Type B pancreatic cell (in vitro differentiated cells): ENCODE data around the gene ERAS. TPM values are rescaled to one million over a fixed set of nuclear protein-coding genes. Genes with fewer than 3 reads are reported as not detected.
"Not testable (repeated sequence)": the region's sequence is repeated elsewhere in the genome, so short reads cannot be mapped to it uniquely, and the experiment has no call there.

ENCODE experiments used
- DNase-seq: peaks from one replicate; pipeline ENCODE4 v3.0.0; 2021; ENCODE audit warnings: mixed read lengths; ENCODE audit not compliant: unreplicated experiment; ENCODE audit errors: extremely low spot score
- H3K27ac Mint-ChIP-seq: 2 replicates; pipeline ENCODE4 v1.8.0; 2021; ENCODE audit warnings: mild to moderate bottlenecking, mixed read lengths
- H3K27me3 Mint-ChIP-seq: 2 replicates; pipeline ENCODE4 v1.8.0; 2021; ENCODE audit warnings: mixed read lengths
- H3K36me3 Mint-ChIP-seq: 2 replicates; pipeline ENCODE4 v1.8.0; 2021; ENCODE audit warnings: mixed read lengths
- H3K4me1 Mint-ChIP-seq: one replicate; pipeline ENCODE4 v1.8.0; 2021; ENCODE audit warnings: mixed read lengths; ENCODE audit not compliant: unreplicated experiment
- H3K4me3 Mint-ChIP-seq: 2 replicates; pipeline ENCODE4 v1.8.0; 2021; ENCODE audit warnings: mild to moderate bottlenecking, mixed read lengths
- H3K9me3 Mint-ChIP-seq: 2 replicates; pipeline ENCODE4 v1.8.0; 2021; ENCODE audit warnings: mixed read lengths
- total RNA-seq: library from RNA; stranded (reverse); gene quantifications from 2 replicates; pipeline ENCODE4 v1.2.1, GENCODE V29; 2021; ENCODE audit warnings: low replicate concordance
- TF ChIP-seq, protein P1 (sequence below): fragments of 200-600 bp; sonication (generic); conservative IDR thresholded peaks from 2 replicates; pipeline ENCODE4 v1.5.0; 2021; ENCODE audit warnings: antibody characterized with exemption, mild to moderate bottlenecking

Gene ERAS
- total RNA-seq, 1 donor from 2014 or later: 0.51 TPM

DNA sequence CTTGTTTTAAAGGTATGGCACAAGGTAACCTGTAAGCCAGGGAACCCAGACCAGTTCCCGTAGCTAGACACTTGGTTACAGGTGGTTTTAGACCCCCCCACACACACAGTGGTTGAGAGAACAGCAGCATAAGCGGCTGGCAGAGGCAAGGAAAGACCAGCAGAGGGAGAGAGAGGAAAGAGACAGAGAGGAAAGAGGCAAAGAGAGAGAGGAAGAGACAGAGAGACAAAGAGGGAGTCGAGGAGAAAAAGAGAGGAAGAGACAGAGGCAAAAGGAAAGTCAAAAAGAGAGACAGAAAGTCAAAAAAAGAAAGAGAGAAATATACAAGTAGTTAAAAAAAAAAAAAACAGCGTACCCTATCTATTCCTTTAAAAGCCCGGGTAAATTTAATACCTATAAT lies 28.6 kb downstream of the ERAS start:
- Mint-ChIP-seq H3K4me1 (no peaks in the 10 kb centered on the region), H3K4me3 (peak overlapping the region; percentile 39), H3K9me3 (peaks cover 10% of the 10 kb centered on the region), H3K27me3 (peaks cover 4% of the 10 kb centered on the region), H3K27ac (no peak overlapping the region), H3K36me3 (no peaks in the 10 kb centered on the region)
- no peak for DNase-seq
- TF ChIP-seq, protein P1, sequence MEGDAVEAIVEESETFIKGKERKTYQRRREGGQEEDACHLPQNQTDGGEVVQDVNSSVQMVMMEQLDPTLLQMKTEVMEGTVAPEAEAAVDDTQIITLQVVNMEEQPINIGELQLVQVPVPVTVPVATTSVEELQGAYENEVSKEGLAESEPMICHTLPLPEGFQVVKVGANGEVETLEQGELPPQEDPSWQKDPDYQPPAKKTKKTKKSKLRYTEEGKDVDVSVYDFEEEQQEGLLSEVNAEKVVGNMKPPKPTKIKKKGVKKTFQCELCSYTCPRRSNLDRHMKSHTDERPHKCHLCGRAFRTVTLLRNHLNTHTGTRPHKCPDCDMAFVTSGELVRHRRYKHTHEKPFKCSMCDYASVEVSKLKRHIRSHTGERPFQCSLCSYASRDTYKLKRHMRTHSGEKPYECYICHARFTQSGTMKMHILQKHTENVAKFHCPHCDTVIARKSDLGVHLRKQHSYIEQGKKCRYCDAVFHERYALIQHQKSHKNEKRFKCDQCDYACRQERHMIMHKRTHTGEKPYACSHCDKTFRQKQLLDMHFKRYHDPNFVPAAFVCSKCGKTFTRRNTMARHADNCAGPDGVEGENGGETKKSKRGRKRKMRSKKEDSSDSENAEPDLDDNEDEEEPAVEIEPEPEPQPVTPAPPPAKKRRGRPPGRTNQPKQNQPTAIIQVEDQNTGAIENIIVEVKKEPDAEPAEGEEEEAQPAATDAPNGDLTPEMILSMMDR: peak; percentile 30

DNA sequence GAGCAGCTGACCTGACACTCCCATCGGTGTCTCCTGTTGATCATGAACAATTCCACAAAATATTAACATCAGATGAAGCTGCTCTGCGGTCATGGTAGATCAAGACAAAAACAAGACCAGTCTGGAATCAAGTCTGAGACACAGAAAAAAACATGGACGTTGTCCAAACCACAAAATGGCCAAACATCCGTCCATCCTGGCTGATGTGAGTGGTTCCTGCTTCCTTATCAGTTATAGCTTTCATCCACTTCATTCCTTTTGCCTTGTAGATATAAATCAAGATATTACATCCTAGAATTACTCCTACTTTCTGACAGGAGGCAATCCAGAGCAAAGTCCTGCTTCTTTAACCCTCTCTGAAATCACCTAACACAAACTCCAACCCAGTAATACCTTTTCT lies 37.9 kb downstream of the ERAS start:
- Mint-ChIP-seq H3K4me3 (no peak overlapping the region), H3K27me3 (no peaks in the 10 kb centered on the region), H3K36me3 (no peaks in the 10 kb centered on the region), H3K9me3 (no peaks in the 10 kb centered on the region), H3K4me1 (no peaks in the 10 kb centered on the region), H3K27ac (no peak overlapping the region)
- TF ChIP-seq, protein P1: no peak
- DNase-seq: no peak

DNA sequence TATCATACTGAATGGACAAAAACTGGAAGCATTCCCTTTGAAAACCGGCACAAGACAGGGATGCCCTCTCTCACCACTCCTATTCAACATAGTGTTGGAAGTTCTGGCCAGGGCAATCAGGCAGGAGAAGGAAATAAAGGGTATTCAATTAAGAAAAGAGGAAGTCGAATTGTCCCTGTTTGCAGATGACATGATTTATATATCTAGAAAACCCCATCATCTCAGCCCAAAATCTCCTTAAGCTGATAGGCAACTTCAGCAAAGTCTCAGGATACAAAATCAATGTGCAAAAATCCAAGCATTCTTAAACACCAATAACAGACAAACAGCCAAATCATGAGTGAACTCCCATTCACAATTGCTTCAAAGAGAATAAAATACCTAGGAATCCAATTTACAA lies 45.7 kb downstream of the ERAS start:
- H3K27me3 Mint-ChIP-seq, H3K4me1 Mint-ChIP-seq, DNase-seq, H3K27ac Mint-ChIP-seq, H3K9me3 Mint-ChIP-seq, H3K36me3 Mint-ChIP-seq, H3K4me3 Mint-ChIP-seq: not testable (repeated sequence)

DNA sequence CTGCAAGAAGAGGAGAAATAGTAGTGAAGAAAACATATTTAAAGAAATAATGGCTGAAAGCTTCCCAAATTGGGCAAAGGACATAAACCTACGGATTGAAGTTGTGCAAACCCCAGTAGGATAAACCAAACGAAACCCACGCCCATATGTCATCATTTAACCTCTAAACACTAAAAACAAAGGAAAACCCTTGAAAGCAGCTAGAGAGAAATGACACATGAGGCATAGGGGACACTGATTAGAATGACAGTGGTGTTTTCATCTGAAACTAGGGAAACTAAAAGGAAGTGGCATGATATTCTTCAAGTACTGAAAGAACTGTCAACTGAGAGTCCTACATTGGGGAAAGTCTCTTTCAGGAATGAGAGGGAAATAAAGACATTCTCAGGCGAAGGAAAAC lies 50.6 kb downstream of the ERAS start:
- not testable (repeated sequence) for H3K36me3 Mint-ChIP-seq, H3K4me3 Mint-ChIP-seq, H3K9me3 Mint-ChIP-seq, H3K27ac Mint-ChIP-seq, H3K4me1 Mint-ChIP-seq, H3K27me3 Mint-ChIP-seq, DNase-seq

Other genes with a start within 250 kb of the ERAS start
- gene WDR13, start 229.0 kb upstream of the ERAS start, total RNA-seq: 80.2 and 96.1 TPM in 2 replicates
- 0.62 and 0.82 TPM in 2 replicates for gene WAS, start 142.7 kb upstream of the ERAS start, total RNA-seq
- gene SUV39H1, start 129.8 kb upstream of the ERAS start, total RNA-seq: 6.4 and 11.5 TPM in 2 replicates
- not detected in 2 replicates for gene GLOD5, start 64.8 kb upstream of the ERAS start, total RNA-seq
- not detected in 2 replicates for gene GATA1, start 39.9 kb upstream of the ERAS start, total RNA-seq
- gene HDAC6, start 24.4 kb upstream of the ERAS start, total RNA-seq: 104 and 151 TPM in 2 replicates
- gene PCSK1N, start 9.1 kb downstream of the ERAS start, total RNA-seq: 109 and 246 TPM in 2 replicates
- gene TIMM17B, start 71.3 kb downstream of the ERAS start, total RNA-seq: 64.4 and 77.4 TPM in 2 replicates
- 58.6 and 77.9 TPM in 2 replicates for gene PQBP1, start 71.4 kb downstream of the ERAS start, total RNA-seq
- gene SLC35A2, start 85.1 kb downstream of the ERAS start, total RNA-seq: 33.3 and 79.0 TPM in 2 replicates
- 9.3 and 11.5 TPM in 2 replicates for gene PIM2, start 92.5 kb downstream of the ERAS start, total RNA-seq
- 49.5 and 53.1 TPM in 2 replicates for gene OTUD5, start 131.1 kb downstream of the ERAS start, total RNA-seq
- gene KCND1, start 145.3 kb downstream of the ERAS start, total RNA-seq: 3.0 and 3.8 TPM in 2 replicates
- gene GRIPAP1, start 175.8 kb downstream of the ERAS start, total RNA-seq: 43.3 and 54.7 TPM in 2 replicates
- 29.6 and 53.9 TPM in 2 replicates for gene TFE3, start 216.8 kb downstream of the ERAS start, total RNA-seq
- gene CCDC120, start 232.5 kb downstream of the ERAS start, total RNA-seq: 25.3 and 48.6 TPM in 2 replicates
- 10.0 and 29.7 TPM in 2 replicates for gene PRAF2, start 247.5 kb downstream of the ERAS start, total RNA-seq